Measurements from ENCODE around the gene TMEM11. TPM values are rescaled to one million over a fixed set of nuclear protein-coding genes. Genes with fewer than 3 reads are reported as not detected.

Gene TMEM11
- total and polyA plus RNA-seq, 4 experiments from 2014 or later, result 18.6 to 38.6 (median 28.7) TPM

DNA sequence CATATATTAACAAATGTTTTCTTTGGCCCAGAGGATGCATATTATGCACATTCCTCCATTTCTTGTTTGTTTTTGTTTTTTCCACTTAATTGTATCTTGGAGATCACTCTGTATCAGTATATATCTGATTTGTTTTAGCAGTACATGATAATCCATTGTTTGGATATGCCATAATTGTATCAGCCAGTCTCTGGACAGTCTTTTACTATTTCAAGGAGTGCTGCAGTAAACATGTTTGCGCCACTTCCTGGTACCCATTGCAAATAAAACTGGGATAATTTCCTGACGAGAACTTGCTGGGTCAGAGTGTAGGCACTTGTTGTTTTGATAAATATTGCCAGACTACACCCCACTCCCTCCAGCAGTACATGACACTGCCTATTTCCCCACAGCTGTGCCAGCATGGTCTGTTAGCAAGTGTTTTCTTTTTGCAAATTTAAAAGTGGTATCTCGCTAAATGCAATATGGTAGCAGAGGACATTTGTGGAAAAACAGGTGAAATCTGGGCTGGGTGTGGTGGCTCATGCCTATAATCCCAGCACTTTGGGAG lies 4.9 kb upstream of the TMEM11 start:
- intact Hi-C loops (cut with micrococcal nuclease), result no loop called here
- ChIA-PET POLR2A (ENCODE audit: partially characterized antibody) (no interaction called here), CTCF (ENCODE audit: partially characterized antibody) (no interaction called here)
- H3K36me3 Mint-ChIP-seq, result peaks cover 9 to 13% of the 10 kb centered on the region in 2 donors
- peaks cover 8 to 27% (median 18%) of the 10 kb centered on the region in 4 donors for H3K4me1 Mint-ChIP-seq
- Histone ChIP-seq H3K36me3 (ENCODE audit: insufficient read depth, low read length) (peaks cover 5% of the 10 kb centered on the region), H3K27me3 (ENCODE audit: insufficient read depth, low read length) (no peaks in the 10 kb centered on the region), H3K4me3 (ENCODE audit: low read length in 2 of 2) (no peak overlapping the region), H3K27ac (ENCODE audit: low read depth, low read length) (no peak overlapping the region), H3K9me3 (ENCODE audit: control insufficient read depth in 1 of 2, low read length in 2 of 2) (no peaks in the 10 kb centered on the region), H3K4me1 (ENCODE audit: insufficient read depth, low read length) (peaks cover 8% of the 10 kb centered on the region)
- no peak overlapping the region for H3K27ac Mint-ChIP-seq
- no peak for DNase-seq
- H3K4me3 Mint-ChIP-seq, result no peak overlapping the region
- no peaks in the 10 kb centered on the region for H3K27me3 Mint-ChIP-seq
- H3K9me3 Mint-ChIP-seq, result peaks cover 0 to 1% (median 0%) of the 10 kb centered on the region in 8 donors

DNA sequence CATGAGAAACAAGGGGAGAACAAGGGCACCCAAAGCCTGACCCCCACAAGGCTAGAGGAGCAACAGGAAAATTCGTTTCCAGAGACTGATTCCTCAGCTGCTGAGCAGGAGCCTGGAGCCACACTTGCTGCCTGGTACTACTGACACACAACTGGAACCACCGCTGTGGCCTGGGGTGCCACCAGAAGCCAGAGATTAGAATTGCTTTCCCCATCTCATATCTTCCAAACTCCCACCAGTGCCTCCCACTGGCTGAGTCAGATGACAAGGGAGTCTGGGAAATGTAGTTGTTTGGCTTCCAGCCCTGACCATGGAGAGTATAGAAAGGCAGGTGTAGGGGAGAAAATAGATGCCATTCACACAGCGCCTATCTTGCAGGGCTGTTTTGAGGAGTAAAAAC lies 4.1 kb upstream of the TMEM11 start:
- CTCF ChIA-PET (ENCODE audit: partially characterized antibody), result no interaction called here
- peaks cover 0 to 1% (median 0%) of the 10 kb centered on the region in 8 donors for H3K9me3 Mint-ChIP-seq
- no peak overlapping the region for H3K27ac Mint-ChIP-seq
- H3K4me1 ChIP-seq (ENCODE audit: insufficient read depth, low read length), result peaks cover 11% of the 10 kb centered on the region
- H3K4me3 Mint-ChIP-seq, result no peak overlapping the region
- H3K27ac ChIP-seq (ENCODE audit: low read depth, low read length), result no peak overlapping the region
- H3K27me3 Mint-ChIP-seq, result no peaks in the 10 kb centered on the region
- intact Hi-C loops (cut with micrococcal nuclease), result no loop called here
- POLR2A ChIA-PET (ENCODE audit: partially characterized antibody), result no interaction called here
- H3K27me3 ChIP-seq (ENCODE audit: insufficient read depth, low read length), result no peaks in the 10 kb centered on the region
- peaks cover 12 to 13% of the 10 kb centered on the region in 2 donors for H3K36me3 Mint-ChIP-seq
- no peaks in the 10 kb centered on the region for H3K9me3 ChIP-seq (ENCODE audit: control insufficient read depth in 1 of 2, low read length in 2 of 2)
- H3K4me1 Mint-ChIP-seq, result peaks cover 11 to 34% (median 20%) of the 10 kb centered on the region in 4 donors
- peaks cover 5% of the 10 kb centered on the region for H3K36me3 ChIP-seq (ENCODE audit: insufficient read depth, low read length)
- no peak overlapping the region for H3K4me3 ChIP-seq (ENCODE audit: low read length in 2 of 2)
- no peak for DNase-seq

DNA sequence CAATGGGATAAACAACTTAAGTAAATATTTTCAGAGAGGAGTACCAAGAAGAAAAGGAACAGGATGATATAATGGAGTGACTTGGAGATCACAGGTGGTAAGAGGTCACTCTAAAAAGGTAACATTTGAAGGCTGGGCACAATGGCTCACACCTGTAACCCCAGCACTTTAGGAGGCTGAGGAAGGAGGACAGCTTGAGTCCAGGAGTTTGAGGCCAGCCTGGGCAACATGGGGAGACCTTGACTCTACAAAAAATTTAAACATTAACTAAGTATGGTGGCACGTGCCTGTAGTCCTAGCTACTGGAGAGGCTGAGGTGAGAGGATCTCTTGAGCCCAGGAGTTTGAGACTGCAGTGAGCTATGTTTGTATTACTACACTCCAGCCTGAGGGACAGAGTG lies 3.4 kb upstream of the TMEM11 start:
- intact Hi-C loops (cut with micrococcal nuclease), result no loop called here
- ChIA-PET POLR2A (ENCODE audit: partially characterized antibody) (no interaction called here), CTCF (ENCODE audit: partially characterized antibody) (no interaction called here)
- no peaks in the 10 kb centered on the region for H3K27me3 ChIP-seq (ENCODE audit: insufficient read depth, low read length)
- DNase-seq, result no peak
- H3K9me3 ChIP-seq (ENCODE audit: control insufficient read depth in 1 of 2, low read length in 2 of 2), result no peaks in the 10 kb centered on the region
- no peak overlapping the region for H3K4me3 ChIP-seq (ENCODE audit: low read length in 2 of 2)
- peaks cover 12 to 13% of the 10 kb centered on the region in 2 donors for H3K36me3 Mint-ChIP-seq
- H3K4me1 ChIP-seq (ENCODE audit: insufficient read depth, low read length), result peaks cover 19% of the 10 kb centered on the region
- no peak overlapping the region for H3K27ac ChIP-seq (ENCODE audit: low read depth, low read length)
- H3K4me3 Mint-ChIP-seq, result peak overlapping the region in 1 of 8 donors; percentile 65
- H3K36me3 ChIP-seq (ENCODE audit: insufficient read depth, low read length), result peaks cover 5% of the 10 kb centered on the region
- H3K9me3 Mint-ChIP-seq, result no peaks in the 10 kb centered on the region
- H3K27ac Mint-ChIP-seq, result no peak overlapping the region
- H3K27me3 Mint-ChIP-seq, result no peaks in the 10 kb centered on the region
- H3K4me1 Mint-ChIP-seq, result peaks cover 18 to 41% (median 27%) of the 10 kb centered on the region in 4 donors

DNA sequence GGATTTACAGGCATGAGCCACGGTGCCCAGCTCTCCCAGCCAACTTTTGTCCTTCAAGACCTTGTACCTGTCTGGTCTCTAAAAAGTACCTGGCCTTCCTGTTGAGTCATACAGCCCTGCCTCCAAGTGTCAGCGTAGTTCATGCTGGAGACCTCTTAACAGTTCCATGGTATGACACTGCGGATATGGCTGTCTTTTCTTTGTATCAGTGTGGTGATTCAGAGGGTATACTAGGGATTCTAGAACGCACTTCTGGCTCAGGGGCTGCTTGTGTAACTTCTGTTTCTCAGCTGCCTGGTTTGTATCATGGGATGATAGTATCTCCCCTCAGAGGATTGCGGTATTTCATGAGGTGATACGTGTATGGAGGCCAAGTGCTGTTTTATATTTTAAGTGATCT lies 2.0 kb upstream of the TMEM11 start:
- peaks cover 6% of the 10 kb centered on the region for H3K36me3 ChIP-seq (ENCODE audit: insufficient read depth, low read length)

DNA sequence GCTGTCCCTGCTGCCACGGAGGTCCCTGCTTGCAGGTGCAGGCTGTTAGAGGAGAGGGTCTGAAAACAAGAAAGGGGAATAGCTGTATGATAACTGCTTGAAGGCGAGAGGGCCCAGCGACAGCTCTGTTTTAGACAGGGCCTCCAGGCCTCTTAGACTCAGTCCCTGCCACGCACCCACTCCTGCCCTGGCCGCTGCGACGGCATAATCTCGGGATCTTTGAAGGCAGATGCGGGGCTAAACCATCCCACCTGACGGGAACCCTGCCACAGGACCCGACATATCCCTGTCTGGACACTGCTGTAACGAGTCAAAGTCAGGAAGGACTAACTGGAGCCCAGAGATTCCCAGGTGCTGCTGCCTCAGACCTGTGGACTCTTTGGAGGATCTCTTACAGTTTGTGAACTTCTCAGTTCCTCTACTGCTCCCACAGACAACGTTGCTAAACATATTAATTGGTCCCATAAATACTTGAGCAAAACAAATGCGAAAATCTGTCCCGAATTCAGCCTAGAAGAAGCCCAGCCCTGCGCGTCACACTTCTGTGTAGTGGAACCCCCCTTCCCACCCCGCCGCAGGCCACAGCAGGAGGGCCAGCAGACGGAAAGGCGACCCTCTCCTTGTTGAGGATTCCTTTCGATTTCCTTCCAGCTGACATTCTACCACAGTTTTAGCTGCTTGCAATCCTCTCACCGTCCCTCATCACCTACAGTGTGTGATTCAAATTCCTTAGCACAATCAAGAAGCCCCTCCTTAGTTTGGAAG lies 998 bp upstream of the TMEM11 start:
- Mint-ChIP-seq H3K36me3 (peaks cover 4 to 24% of the 10 kb centered on the region in 2 donors), H3K9me3 (no peaks in the 10 kb centered on the region), H3K27me3 (no peaks in the 10 kb centered on the region), H3K4me3 (peak overlapping the region; percentile 86 to 97 (median 90)), H3K4me1 (peaks cover 31 to 62% (median 46%) of the 10 kb centered on the region in 4 donors), H3K27ac (peak overlapping the region; percentile 82 to 95 (median 88))
- DNase-seq, result no peak
- Histone ChIP-seq H3K9me3 (ENCODE audit: control insufficient read depth in 1 of 2, low read length in 2 of 2) (no peaks in the 10 kb centered on the region), H3K27me3 (ENCODE audit: insufficient read depth, low read length) (no peaks in the 10 kb centered on the region), H3K36me3 (ENCODE audit: insufficient read depth, low read length) (peaks cover 10% of the 10 kb centered on the region), H3K4me1 (ENCODE audit: insufficient read depth, low read length) (peaks cover 39% of the 10 kb centered on the region), H3K27ac (ENCODE audit: low read depth, low read length) (peak overlapping the region; percentile 92), H3K4me3 (ENCODE audit: low read length in 2 of 2) (peak overlapping the region; percentile 54 to 94)
- CTCF ChIA-PET (ENCODE audit: partially characterized antibody), result interaction anchor here (0.6 to 4.0 kb wide), 4 partner anchors 64 to 96 kb away, joined by 3 to 24 read pairs (median 10); no protein-coding TSS in a partner anchor
- POLR2A ChIA-PET (ENCODE audit: partially characterized antibody), result interaction anchor here (1.0 to 4.0 kb wide), 8 partner anchors 22 to 171 kb away, joined by 3 to 18 read pairs (median 13); partner anchors contain the start of genes DHRS7B, NATD1 and USP22
- intact Hi-C loops (cut with micrococcal nuclease), result loop anchor here (1.0 to 2.0 kb wide), 8 partner anchors 38 to 242 kb away; partner anchors contain the start of genes DHRS7B, MAP2K3, NATD1 and USP22

More for the DNA sequence above, 2.0 kb upstream of the TMEM11 start:
- intact Hi-C loops (cut with micrococcal nuclease), result loop anchor here (2.0 kb wide), 2 partner anchors 97 to 107 kb away; no protein-coding TSS in a partner anchor
- H3K27ac ChIP-seq (ENCODE audit: low read depth, low read length), result no peak overlapping the region
- POLR2A ChIA-PET (ENCODE audit: partially characterized antibody), result no interaction called here
- H3K4me1 Mint-ChIP-seq, result peaks cover 27 to 53% (median 38%) of the 10 kb centered on the region in 4 donors
- H3K9me3 ChIP-seq (ENCODE audit: control insufficient read depth in 1 of 2, low read length in 2 of 2), result no peaks in the 10 kb centered on the region
- peaks cover 0 to 15% of the 10 kb centered on the region in 2 donors for H3K36me3 Mint-ChIP-seq
- DNase-seq, result no peak
- no peaks in the 10 kb centered on the region for H3K9me3 Mint-ChIP-seq
- CTCF ChIA-PET (ENCODE audit: partially characterized antibody), result interaction anchor here (2.0 to 2.5 kb wide), 2 partner anchors 63 to 94 kb away, joined by 7 to 13 read pairs; no protein-coding TSS in a partner anchor
- H3K4me1 ChIP-seq (ENCODE audit: insufficient read depth, low read length), result peaks cover 33% of the 10 kb centered on the region
- H3K27me3 Mint-ChIP-seq, result no peaks in the 10 kb centered on the region
- H3K27ac Mint-ChIP-seq, result peak overlapping the region in 5 of 7 donors; percentile 25 to 82 (median 47)
- H3K27me3 ChIP-seq (ENCODE audit: insufficient read depth, low read length), result no peaks in the 10 kb centered on the region
- H3K4me3 ChIP-seq (ENCODE audit: low read length in 2 of 2), result no peak overlapping the region
- H3K4me3 Mint-ChIP-seq, result peak overlapping the region; percentile 76 to 97 (median 88)

DNA sequence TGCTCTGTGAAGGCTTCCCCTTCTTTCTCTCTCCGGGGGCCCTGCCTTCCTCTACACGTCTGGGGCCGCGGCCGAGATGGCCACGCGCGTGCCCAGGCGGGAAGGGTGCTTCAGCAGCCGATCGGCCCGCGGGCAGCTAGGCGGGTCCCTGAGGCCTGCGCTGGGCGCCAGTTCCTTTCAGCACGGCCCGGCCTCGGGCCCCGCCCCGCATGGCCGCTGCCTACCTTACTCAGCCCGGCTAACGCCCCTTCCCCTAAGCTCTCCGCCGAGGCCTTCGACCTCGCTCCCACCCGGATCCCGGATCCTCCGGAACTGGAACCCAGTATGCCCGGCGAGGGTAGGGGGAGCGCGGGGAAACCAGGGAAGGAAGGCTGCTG lies 335 bp downstream of the TMEM11 start:
- no peaks in the 10 kb centered on the region for H3K9me3 Mint-ChIP-seq
- no peak for DNase-seq
- peak overlapping the region; percentile 89 to 97 (median 92) for H3K4me3 Mint-ChIP-seq
- H3K27ac Mint-ChIP-seq, result peak overlapping the region; percentile 82 to 96 (median 93)
- Histone ChIP-seq H3K4me1 (ENCODE audit: insufficient read depth, low read length) (peaks cover 39% of the 10 kb centered on the region), H3K36me3 (ENCODE audit: insufficient read depth, low read length) (peaks cover 16% of the 10 kb centered on the region), H3K9me3 (ENCODE audit: control insufficient read depth in 1 of 2, low read length in 2 of 2) (no peaks in the 10 kb centered on the region), H3K27me3 (ENCODE audit: insufficient read depth, low read length) (no peaks in the 10 kb centered on the region), H3K27ac (ENCODE audit: low read depth, low read length) (peak overlapping the region; percentile 92), H3K4me3 (ENCODE audit: low read length in 2 of 2) (peak overlapping the region; percentile 64 to 94)
- CTCF ChIA-PET (ENCODE audit: partially characterized antibody), result interaction anchor here (1.0 to 4.0 kb wide), 8 partner anchors 14 to 244 kb away, joined by 3 to 24 read pairs (median 4); no protein-coding TSS in a partner anchor
- H3K27me3 Mint-ChIP-seq, result no peaks in the 10 kb centered on the region
- intact Hi-C loops (cut with micrococcal nuclease), result loop anchor here (1.0 to 2.0 kb wide), 8 partner anchors 40 to 244 kb away; partner anchors contain the start of genes DHRS7B, MAP2K3, NATD1 and USP22
- H3K36me3 Mint-ChIP-seq, result peaks cover 4 to 29% of the 10 kb centered on the region in 2 donors
- POLR2A ChIA-PET (ENCODE audit: partially characterized antibody), result interaction anchor here (0.9 to 4.0 kb wide), 9 partner anchors 12 to 170 kb away, joined by 3 to 18 read pairs (median 11); partner anchors contain the start of genes DHRS7B, NATD1 and USP22
- peaks cover 30 to 64% (median 50%) of the 10 kb centered on the region in 4 donors for H3K4me1 Mint-ChIP-seq
